AML-193 (cell line): ENCODE data around the gene ZNF300.
"Not testable (repeated sequence)": the region's sequence is repeated elsewhere in the genome, so short reads cannot be mapped to it uniquely, and the experiment has no call there.

Experiments
- DNase-seq, 2 experiments: peaks; one replicate each; lab custom pipeline; 2025; lab: John Stamatoyannopoulos, UW

The ZNF300 gene

DNA sequence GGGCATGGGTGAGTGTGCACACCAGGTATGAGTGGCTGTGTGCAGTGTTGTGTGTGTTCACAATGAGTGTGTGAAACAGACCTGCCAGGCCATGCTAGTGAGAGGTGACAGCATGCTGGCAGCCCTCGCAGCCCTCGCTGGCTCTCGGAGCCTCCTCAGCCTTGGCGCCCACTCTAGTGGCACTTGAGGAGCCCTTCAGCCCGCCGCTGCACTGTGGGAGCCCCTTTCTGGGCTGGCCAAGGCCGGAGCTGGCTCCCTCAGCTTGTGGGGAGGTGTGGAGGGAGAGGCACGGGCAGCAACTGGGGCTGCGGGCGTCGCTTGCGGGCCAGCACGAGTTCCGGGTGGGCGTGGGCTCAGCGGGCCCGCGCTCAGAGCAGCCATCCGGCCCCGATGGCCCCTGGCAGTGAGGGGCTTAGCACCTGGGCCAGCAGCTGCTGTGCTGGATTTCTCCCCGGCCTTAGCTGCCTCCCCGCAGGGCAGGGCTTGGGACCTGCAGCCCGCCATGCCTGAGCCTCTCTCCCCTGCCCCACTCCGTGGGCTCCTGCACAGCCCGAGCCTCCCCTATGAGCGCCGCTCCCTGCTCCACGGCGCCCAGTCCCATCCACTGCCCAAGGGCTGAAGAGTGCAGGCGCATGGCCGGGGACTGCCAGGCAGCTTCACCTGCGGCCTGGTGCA lies 59.5 kb downstream of the ZNF300 start:
- not testable (repeated sequence) for DNase-seq
